Measurements from ENCODE around the gene CIAO3. TPM values are rescaled to one million over a fixed set of nuclear protein-coding genes. Genes with fewer than 3 reads are reported as not detected.

CIAO3 gene
- polyA plus RNA-seq (2011; rRNA removed) (16.1 and 23.1 TPM in 2 replicates), polyA minus RNA-seq (2011; rRNA and poly(A)+ RNA removed) (22.7 and 25.4 TPM in 2 replicates)

DNA sequence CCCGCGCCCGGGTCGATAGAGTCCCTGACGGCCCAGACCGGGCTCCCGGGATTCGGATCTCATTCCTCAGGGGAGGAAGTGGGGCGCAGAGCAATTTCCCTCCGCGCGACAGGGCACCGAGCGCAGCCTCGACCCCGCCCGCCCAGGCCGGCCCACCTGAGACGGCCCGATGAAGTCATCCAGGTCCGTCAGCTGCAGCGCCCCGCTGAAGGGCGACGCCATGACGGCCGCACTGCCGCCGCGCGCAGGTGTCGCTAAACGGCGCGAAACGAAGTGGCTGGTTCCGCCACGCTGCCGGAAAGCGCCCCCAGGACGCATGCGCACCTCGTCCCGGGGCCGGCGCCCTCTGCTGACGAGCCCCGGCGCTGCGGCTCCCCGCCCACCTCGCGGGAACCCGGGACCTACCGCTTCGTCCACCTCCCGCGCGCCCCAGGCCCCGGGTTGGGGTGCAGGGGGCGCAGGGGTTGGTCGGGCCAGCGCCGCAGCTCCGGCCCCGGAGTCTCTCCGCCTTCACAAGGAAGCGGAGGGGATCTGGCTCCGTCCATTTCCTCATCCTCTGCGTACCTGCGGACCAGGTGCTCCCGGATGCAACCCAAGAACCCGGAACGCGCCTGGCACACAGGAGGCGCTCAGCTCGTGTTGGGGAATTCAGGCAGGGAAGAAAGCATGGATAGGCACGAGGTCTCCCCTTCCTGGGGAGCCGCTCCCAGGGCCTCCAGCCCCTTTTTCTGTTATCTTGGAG, at the start of gene CIAO3:
TSS of gene CIAO3 (minus strand) at position 234 of the 742 bp plus-strand sequence. CDS start at position 222, 12 bp downstream.
- no peaks in the 10 kb centered on the region for H3K27me3 ChIP-seq (ENCODE audit: control insufficient read depth, insufficient read depth, low read length)
- no peak for DNase-seq (ENCODE audit: low read depth)
- CTCF ChIA-PET, result interaction anchor here (0.8 to 3.2 kb wide), 14 partner anchors 9 to 246 kb away, joined by 3 to 14 read pairs (median 4); partner anchors contain the start of gene STUB1

DNA sequence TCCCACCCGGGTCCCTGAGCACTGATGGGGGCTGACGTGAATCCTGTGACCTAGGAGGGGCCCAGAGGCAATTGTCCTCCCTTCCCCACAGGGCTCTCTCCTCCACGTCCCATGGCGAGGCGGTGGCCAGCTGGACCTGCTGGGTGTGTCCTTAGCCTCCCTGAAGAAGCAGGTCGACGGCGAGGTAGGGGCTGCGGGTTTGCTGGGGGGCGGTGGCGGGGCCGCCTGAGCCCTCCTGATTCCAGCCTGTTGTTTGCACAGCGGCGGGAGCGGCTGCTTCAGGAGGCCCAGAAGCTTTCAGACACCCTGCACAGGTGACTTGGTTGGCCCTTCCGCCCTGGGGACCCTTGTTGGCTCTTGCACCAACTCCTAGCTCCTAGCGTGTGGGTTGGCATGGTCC, 49.3 kb upstream of the CIAO3 start:
- H3K36me3 ChIP-seq (ENCODE audit: control insufficient read depth, insufficient read depth, low read length), result peaks cover 11% of the 10 kb centered on the region
- POLR2A ChIA-PET, result no interaction called here
- CTCF ChIA-PET, result interaction anchor here (7.8 kb wide), 1 partner anchor 76 kb away, joined by 120 read pairs; the partner anchor contains the start of gene METRN
- H3K4me3 ChIP-seq (ENCODE audit: low read depth, low read length), result no peak overlapping the region
- TF ChIP-seq, protein P1, sequence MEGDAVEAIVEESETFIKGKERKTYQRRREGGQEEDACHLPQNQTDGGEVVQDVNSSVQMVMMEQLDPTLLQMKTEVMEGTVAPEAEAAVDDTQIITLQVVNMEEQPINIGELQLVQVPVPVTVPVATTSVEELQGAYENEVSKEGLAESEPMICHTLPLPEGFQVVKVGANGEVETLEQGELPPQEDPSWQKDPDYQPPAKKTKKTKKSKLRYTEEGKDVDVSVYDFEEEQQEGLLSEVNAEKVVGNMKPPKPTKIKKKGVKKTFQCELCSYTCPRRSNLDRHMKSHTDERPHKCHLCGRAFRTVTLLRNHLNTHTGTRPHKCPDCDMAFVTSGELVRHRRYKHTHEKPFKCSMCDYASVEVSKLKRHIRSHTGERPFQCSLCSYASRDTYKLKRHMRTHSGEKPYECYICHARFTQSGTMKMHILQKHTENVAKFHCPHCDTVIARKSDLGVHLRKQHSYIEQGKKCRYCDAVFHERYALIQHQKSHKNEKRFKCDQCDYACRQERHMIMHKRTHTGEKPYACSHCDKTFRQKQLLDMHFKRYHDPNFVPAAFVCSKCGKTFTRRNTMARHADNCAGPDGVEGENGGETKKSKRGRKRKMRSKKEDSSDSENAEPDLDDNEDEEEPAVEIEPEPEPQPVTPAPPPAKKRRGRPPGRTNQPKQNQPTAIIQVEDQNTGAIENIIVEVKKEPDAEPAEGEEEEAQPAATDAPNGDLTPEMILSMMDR (IDR thresholded peaks at IDR 0.05; ENCODE audit: insufficient read depth, low read depth, low read length), result no peak
- DNase-seq (ENCODE audit: low read depth), result no peak
- no peaks in the 10 kb centered on the region for H3K27me3 ChIP-seq (ENCODE audit: control insufficient read depth, insufficient read depth, low read length)

More for the DNA sequence above, at the start of gene CIAO3:
- TF ChIP-seq, protein P1 (IDR thresholded peaks at IDR 0.05; ENCODE audit: insufficient read depth, low read depth, low read length), result peak; percentile 53
- H3K4me3 ChIP-seq (ENCODE audit: low read depth, low read length), result peak within 1 kb of the TSS; percentile 95
- POLR2A ChIA-PET, result no interaction called here
- H3K36me3 ChIP-seq (ENCODE audit: control insufficient read depth, insufficient read depth, low read length), result peaks cover 2% of the 10 kb centered on the region

DNA sequence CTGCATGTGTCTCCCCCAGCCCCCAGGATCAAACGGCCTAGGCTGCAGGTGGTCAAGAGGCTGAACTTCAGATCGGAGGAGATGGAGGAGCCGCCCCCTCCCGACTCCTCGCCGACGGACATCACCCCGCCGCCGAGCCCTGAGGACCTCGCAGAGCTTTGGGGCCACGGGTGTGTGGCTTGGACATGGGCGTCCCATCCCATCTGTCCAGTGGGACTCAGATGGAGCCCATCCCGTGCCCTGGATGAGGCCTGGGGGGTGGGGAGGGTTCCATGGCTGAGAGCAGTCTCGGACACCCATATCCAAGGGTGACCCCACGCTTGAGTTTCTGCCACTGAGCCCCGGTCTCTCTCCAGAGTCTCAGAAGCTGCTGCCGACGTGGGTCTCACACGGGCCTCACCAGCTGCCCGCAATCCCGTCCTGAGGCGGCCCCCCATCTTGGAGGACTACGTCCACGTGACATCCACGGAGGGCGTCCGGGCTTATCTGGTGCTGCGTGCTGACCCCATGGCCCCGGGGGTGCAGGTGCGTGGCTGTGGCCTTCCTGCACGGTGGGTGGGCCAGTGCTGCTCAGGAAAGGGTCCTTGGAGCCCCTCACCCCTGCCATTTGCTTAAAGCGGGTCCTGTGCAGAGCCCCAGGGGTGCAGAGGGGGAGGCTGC, 48.5 kb upstream of the CIAO3 start:
- Histone ChIP-seq H3K27me3 (ENCODE audit: control insufficient read depth, insufficient read depth, low read length) (no peaks in the 10 kb centered on the region), H3K36me3 (ENCODE audit: control insufficient read depth, insufficient read depth, low read length) (peaks cover 11% of the 10 kb centered on the region), H3K4me3 (ENCODE audit: low read depth, low read length) (peak overlapping the region; percentile 94)
- no peak for DNase-seq (ENCODE audit: low read depth)
- ChIA-PET CTCF (interaction anchor here (7.8 kb wide), 1 partner anchor 75 kb away, joined by 120 read pairs; the partner anchor contains the start of gene METRN), POLR2A (no interaction called here)
- TF ChIP-seq, protein P1 (IDR thresholded peaks at IDR 0.05; ENCODE audit: insufficient read depth, low read depth, low read length), result no peak

DNA sequence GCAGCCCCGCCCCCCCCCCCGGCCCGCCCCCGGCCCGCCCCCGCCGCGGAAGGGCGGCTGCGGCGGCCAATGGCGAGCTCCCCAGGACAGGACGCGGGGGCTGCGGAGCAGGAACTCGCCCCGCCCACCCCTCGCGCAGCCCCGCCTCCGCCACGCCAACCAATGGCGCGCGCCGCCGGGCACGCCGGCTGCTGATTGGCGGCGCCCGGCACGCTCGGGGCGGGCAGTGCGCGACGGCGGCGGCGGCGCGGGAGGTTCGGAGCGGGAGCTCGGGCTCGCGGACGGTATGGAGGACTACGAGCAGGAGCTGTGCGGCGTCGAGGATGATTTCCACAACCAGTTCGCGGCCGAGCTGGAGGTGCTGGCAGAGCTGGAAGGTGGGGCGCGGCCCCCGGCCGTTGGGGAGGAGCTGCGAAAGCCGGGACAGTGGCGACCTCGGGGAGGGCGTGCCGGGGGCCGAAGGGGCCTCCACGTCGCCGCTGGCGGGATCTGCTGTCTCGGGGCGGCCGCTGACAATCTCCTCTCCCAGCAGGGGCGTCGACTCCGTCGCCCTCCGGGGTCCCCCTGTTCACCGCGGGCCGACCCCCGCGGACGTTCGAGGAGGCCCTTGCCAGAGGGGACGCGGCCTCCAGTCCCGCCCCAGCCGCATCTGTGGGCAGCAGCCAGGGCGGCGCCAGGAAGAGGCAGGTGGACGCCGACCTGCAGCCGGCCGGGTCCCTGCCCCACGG, 47.8 kb upstream of the CIAO3 start, which contains the start of gene CHTF18:
TSS of gene CHTF18 (plus strand) at position 222 of the 728 bp plus-strand sequence. CDS start at position 287, 65 bp downstream.
- DNase-seq (ENCODE audit: low read depth), result peak; percentile 35
- CTCF ChIA-PET, result interaction anchor here (0.9 to 7.8 kb wide), 4 partner anchors 61 to 269 kb away, joined by 3 to 120 read pairs (median 4); partner anchors contain the start of gene METRN
- TF ChIP-seq, protein P1 (IDR thresholded peaks at IDR 0.05; ENCODE audit: insufficient read depth, low read depth, low read length), result no peak
- Histone ChIP-seq H3K4me3 (ENCODE audit: low read depth, low read length) (peak within 1 kb of the TSS; percentile 96), H3K36me3 (ENCODE audit: control insufficient read depth, insufficient read depth, low read length) (peaks cover 11% of the 10 kb centered on the region), H3K27me3 (ENCODE audit: control insufficient read depth, insufficient read depth, low read length) (no peaks in the 10 kb centered on the region)
- POLR2A ChIA-PET, result interaction anchor here (0.5 kb wide), 1 partner anchor 84 kb away, joined by 4 read pairs; no protein-coding TSS in a partner anchor
